Endodermal cell (in vitro differentiated cells): ENCODE data around the gene SLC6A12. TPM values are rescaled to one million over a fixed set of nuclear protein-coding genes. Genes with fewer than 3 reads are reported as not detected.

Experiments used
- DNase-seq: peaks from one replicate; pipeline ENCODE4 v3.0.0-alpha.2; 2017
- H3K27ac ChIP-seq: 2 replicates; pipeline ENCODE4 v1.5.1; 2013; ENCODE audit warnings: mild to moderate bottlenecking, low read depth, low read length, moderate library complexity
- H3K27me3 ChIP-seq: 2 replicates; pipeline ENCODE4 v1.6.1; 2013; ENCODE audit warnings: mild to moderate bottlenecking, low read length, moderate library complexity; ENCODE audit not compliant: insufficient read depth, control insufficient read depth, poor library complexity, severe bottlenecking
- H3K36me3 ChIP-seq: 2 replicates; pipeline ENCODE4 v1.7.0; 2013; ENCODE audit warnings: mild to moderate bottlenecking, low read length, moderate library complexity; ENCODE audit not compliant: control insufficient read depth, insufficient read depth
- H3K4me1 ChIP-seq: one replicate; pipeline ENCODE4 v1.7.0; 2013; ENCODE audit warnings: low read length; ENCODE audit not compliant: control insufficient read depth, insufficient read depth
- H3K4me3 ChIP-seq: 2 replicates; pipeline ENCODE4 v1.5.1; 2013; ENCODE audit warnings: mild to moderate bottlenecking, low read length, moderate library complexity
- H3K9ac ChIP-seq: 2 replicates; pipeline ENCODE4 v1.6.1; 2013; ENCODE audit warnings: mild to moderate bottlenecking, low read length, moderate library complexity; ENCODE audit not compliant: poor library complexity, severe bottlenecking; ENCODE audit errors: extremely low read depth
- H3K9me3 ChIP-seq: 2 replicates; pipeline ENCODE4 v1.6.1; 2013; ENCODE audit warnings: mild to moderate bottlenecking, low read length, moderate library complexity; ENCODE audit not compliant: control insufficient read depth
- H3K27ac Mint-ChIP-seq: 2 replicates; pipeline ENCODE4 v1.8.0; 2020; ENCODE audit warnings: mixed read lengths
- H3K27me3 Mint-ChIP-seq: 2 replicates; pipeline ENCODE4 v1.8.0; 2021; ENCODE audit warnings: mild to moderate bottlenecking, mixed read lengths; ENCODE audit not compliant: insufficient read depth
- H3K36me3 Mint-ChIP-seq: 2 replicates; pipeline ENCODE4 v1.8.0; 2020; ENCODE audit warnings: low read depth, mixed read lengths
- H3K4me1 Mint-ChIP-seq: 2 replicates; pipeline ENCODE4 v1.8.0; 2020; ENCODE audit warnings: mixed read lengths
- H3K4me3 Mint-ChIP-seq: 2 replicates; pipeline ENCODE4 v1.8.0; 2020; ENCODE audit warnings: mild to moderate bottlenecking, moderate library complexity, mixed read lengths
- H3K9me3 Mint-ChIP-seq: 2 replicates; pipeline ENCODE4 v1.8.0; 2020; ENCODE audit warnings: mild to moderate bottlenecking, mixed read lengths
- CTCF ChIP-seq: fragments of 200-600 bp; sonication (generic); conservative IDR thresholded peaks from 2 replicates; pipeline ENCODE4 v1.5.0; 2021; ENCODE audit warnings: antibody characterized with exemption, mild to moderate bottlenecking
- WGBS, 2 experiments: methylation state at CpG; one replicate each; pipeline versions ENCODE4 v1.1.5 to v1.1.7; 2013; ENCODE audit warnings: missing lambda C conversion rate in 2 of 2, mixed read lengths in 1 of 2; ENCODE audit not compliant: insufficient coverage in 1 of 2, insufficient read length in 1 of 2; 5-methylcytosine and 5-hydroxymethylcytosine counted together
- total RNA-seq, 2 donors: library from RNA; stranded (reverse); fragmentation: NEBNext Ultra II Directional in 1 of 2; extraction: Animal tissue kit (Norgen Biotek cat#: 25700) in 1 of 2; gene quantifications; 2 replicates in 1 of 2; 3 replicates in 1 of 2; pipeline ENCODE4 v1.2.1, GENCODE V29; 2021

Gene SLC6A12
- total RNA-seq, 2 donors from 2014 or later = 0.58 to 1.3 TPM

- Mint-ChIP-seq H3K27me3 (peaks cover 6% of the 10 kb centered on the region), H3K27ac (no peak overlapping the region), H3K4me1 (peaks cover 21% of the 10 kb centered on the region), H3K9me3 (no peaks in the 10 kb centered on the region), H3K4me3 (no peak overlapping the region), H3K36me3 (no peaks in the 10 kb centered on the region)
- Histone ChIP-seq H3K4me1 (no peaks in the 10 kb centered on the region), H3K27ac (no peak overlapping the region), H3K36me3 (no peaks in the 10 kb centered on the region), H3K9ac (no peak overlapping the region), H3K4me3 (no peak overlapping the region), H3K27me3 (no peaks in the 10 kb centered on the region), H3K9me3 (no peaks in the 10 kb centered on the region)
- no peak for TF ChIP-seq CTCF
- WGBS, 2 experiments = 55 to 68% methylated on average over 7 of the region's 7 CpGs
- no peak for DNase-seq
Observed at GRCh38 chr12:164207-164606, 49.8 kb downstream of the SLC6A12 start.

- no peaks in the 10 kb centered on the region for H3K27me3 ChIP-seq
- H3K36me3 Mint-ChIP-seq = no peaks in the 10 kb centered on the region
- no peak for DNase-seq
- H3K4me3 Mint-ChIP-seq = no peak overlapping the region
- H3K27me3 Mint-ChIP-seq = peaks cover 6% of the 10 kb centered on the region
- peaks cover 15% of the 10 kb centered on the region for H3K4me1 Mint-ChIP-seq
- no peaks in the 10 kb centered on the region for H3K4me1 ChIP-seq
- H3K9ac ChIP-seq = no peak overlapping the region
- H3K4me3 ChIP-seq = no peak overlapping the region
- H3K9me3 Mint-ChIP-seq = no peaks in the 10 kb centered on the region
- H3K36me3 ChIP-seq = no peaks in the 10 kb centered on the region
- TF ChIP-seq CTCF = no peak
- 91 to 92% methylated on average over 20 to 26 of the region's 26 CpGs for WGBS, 2 experiments
- no peak overlapping the region for H3K27ac Mint-ChIP-seq
- H3K9me3 ChIP-seq = no peaks in the 10 kb centered on the region
- no peak overlapping the region for H3K27ac ChIP-seq
Observed at GRCh38 chr12:163406-163986, 50.5 kb downstream of the SLC6A12 start.

GRCh38 chr12:162467-163307 is 51.3 kb downstream of the SLC6A12 start:
- H3K4me1 Mint-ChIP-seq = peaks cover 9% of the 10 kb centered on the region
- no peak for TF ChIP-seq CTCF
- Histone ChIP-seq H3K36me3 (no peaks in the 10 kb centered on the region), H3K4me1 (no peaks in the 10 kb centered on the region), H3K27me3 (no peaks in the 10 kb centered on the region), H3K4me3 (no peak overlapping the region), H3K9ac (no peak overlapping the region), H3K9me3 (no peaks in the 10 kb centered on the region), H3K27ac (peak overlapping the region; percentile 50)
- DNase-seq = peak; percentile 71
- H3K27me3 Mint-ChIP-seq = peaks cover 6% of the 10 kb centered on the region
- WGBS, 2 experiments = 38 to 66% methylated on average over 1 to 11 of the region's 18 CpGs
- no peak overlapping the region for H3K27ac Mint-ChIP-seq
- no peaks in the 10 kb centered on the region for H3K9me3 Mint-ChIP-seq
- no peaks in the 10 kb centered on the region for H3K36me3 Mint-ChIP-seq
- no peak overlapping the region for H3K4me3 Mint-ChIP-seq
